ENCODE results near the gene CBY1.
"Not testable (repeated sequence)": the region's sequence is repeated elsewhere in the genome, so short reads cannot be mapped to it uniquely, and the experiment has no call there.

CBY1 gene

GRCh38 chr22:38656256-38657044, at the start of gene CBY1, which contains the start of gene FAM227A:
TSS of gene CBY1 (plus strand) at chr22:38656638. CDS start at chr22:38668055, 11,417 bp downstream.
TSS of gene FAM227A (minus strand) at chr22:38656392. CDS start at chr22:38650168, 6,224 bp downstream.
- DNase-seq, result peak; percentile 89

GRCh38 chr22:38607680-38608079, 48.8 kb upstream of the CBY1 start:
- no peak for DNase-seq

DNA sequence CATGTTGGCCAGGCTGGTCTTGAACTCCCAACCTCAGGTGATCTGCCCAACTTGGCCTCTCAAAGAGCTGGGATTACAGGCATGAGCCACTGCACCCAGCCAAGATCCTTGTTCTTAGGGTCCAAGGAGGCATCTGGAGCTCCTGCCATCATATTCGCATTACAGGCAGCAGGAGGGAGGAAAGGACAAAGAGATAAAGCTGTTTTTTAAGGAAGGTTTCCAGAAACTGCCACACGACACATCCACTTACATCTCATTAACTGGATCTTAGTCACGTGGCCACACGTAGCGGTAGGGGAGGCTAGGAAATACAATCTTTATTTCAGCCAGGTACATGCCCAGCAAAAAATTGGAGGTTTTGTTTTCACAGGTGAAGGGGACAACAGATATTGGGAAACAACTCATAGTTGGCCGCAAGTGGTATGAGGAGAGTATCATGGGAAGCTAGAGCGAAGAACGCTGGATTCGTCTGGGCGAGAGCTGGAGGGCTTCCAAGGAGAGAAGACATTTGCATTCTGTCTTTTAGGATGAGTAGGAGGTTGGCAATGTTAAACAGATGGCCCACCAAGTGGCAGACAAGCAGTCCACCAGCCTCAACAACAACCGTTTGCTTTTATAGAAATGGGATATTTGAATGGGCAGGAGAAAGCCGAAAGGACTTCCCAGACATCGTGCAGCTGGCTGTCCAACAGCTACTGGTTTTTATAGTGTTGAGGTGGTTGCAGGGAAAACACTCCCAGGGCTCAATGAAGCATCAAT, 47.3 kb upstream of the CBY1 start:
- no peak for DNase-seq

DNA sequence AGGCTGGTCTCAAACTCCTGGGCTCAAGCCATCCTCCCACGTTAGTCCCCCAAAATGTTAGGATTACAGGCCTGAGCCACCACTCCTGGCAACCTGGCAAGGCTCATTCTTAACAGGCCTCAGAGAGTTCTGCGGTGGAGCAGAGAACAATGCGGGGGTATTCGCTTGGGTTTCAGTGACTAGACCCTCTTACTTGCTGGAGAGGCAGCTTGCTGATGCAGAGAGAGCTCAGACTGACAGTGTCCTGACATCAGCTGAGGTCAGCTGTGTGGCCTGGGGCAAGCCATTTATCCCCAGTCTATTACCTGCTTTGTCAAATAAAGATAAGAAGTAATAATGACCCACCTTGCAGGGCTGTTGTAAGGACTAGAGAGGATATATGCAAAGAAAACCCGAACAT, 46.2 kb upstream of the CBY1 start:
- DNase-seq, result no peak

DNA sequence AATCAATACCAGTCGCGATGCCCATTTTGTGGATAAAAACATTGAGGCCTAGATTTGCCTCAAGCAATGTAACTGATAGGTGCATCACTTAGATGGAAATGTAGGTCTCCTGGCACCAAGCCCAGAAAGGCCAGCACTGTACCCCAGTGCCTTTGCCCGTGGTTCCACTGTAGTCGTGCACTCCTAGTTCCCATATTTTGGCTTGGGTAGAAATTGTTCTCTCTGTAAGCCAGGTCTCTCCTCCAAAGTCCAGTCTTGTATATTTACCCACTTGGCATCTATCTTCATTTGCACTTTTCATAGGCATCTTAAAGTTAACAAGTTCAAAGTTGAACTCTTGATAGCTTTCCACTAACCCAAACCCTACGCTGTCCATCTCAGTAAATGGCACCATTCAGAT, 44.9 kb upstream of the CBY1 start:
- no peak for DNase-seq

DNA sequence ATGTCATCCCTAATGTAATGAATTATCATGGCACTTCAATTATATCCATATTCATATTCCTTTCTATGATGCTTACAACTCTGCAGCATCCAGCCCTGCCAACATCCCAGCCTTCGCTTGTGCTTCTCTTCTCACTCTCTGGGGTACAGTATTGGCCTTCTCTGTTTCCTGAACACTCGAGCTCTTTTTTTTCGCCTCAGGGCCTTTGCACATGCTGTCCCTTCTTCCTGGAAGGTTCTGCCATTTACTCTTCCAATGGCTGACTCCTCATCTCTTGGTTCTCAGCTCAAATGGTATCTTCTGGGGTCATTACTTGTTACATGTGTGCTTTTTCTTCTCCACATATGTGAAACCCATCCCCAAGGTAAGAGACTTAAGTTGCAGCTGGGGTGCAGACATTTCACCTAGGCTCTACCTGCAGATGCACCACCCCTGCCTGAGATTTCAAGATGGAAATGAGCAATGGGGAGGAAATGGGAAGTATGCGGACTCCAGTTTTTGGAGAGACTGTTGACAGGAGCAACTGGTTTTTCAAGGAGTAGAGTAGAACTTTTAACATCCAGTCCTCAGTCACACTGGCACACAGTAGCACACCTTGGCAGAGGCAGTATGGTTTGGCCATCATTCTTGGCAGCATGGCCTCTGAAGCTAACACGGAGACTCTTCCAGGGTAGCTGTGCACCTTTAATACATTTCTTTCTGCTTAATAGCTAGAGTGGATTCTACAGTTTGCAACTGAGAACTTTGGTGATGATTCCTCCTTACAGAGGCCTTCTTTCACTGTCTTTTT, 44.0 kb upstream of the CBY1 start:
- no peak for DNase-seq

DNA sequence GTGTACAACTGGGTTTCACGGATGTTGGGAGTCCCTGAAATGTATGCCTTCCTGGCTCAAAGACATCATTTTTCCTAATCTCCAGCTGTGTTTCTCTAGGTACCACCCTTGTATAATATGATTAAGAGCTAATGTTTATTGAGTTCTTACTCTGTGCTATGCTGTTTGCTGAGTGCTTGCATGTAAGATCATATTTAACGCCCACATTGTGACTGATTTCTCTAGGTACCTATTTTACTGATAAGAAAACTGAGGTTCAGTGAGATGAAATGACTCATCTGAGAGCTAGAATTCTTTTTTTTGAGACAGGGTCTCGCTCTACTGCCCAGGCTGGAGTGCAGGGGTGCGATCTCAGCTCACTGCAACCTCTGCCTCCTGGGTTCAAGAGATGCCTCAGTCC, 42.9 kb upstream of the CBY1 start:
- DNase-seq, result no peak

GRCh38 chr22:38614332-38615063, 41.9 kb upstream of the CBY1 start:
- DNase-seq, result no peak

- not testable (repeated sequence) for DNase-seq
Measured at GRCh38 chr22:38615064-38615405, 41.4 kb upstream of the CBY1 start.

DNA sequence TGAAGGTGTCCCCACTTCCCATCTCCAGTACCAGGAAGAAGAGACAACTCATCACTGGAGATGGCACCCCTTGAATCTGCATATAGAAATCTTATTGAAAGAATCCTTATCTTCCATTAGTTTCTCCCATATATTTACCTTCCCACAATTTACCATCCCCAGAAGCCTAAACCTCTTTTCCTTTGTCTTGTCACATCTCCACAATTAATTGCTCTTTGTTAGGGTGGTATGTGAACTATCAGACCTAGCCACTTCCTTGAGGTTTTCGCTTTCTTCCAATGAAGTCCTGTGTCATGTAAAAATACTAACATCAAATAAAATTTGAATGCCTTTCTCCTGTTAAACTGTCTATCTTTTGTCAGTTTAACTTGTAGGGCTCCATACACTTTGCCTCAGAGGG, 38.2 kb upstream of the CBY1 start:
- DNase-seq, result no peak

DNA sequence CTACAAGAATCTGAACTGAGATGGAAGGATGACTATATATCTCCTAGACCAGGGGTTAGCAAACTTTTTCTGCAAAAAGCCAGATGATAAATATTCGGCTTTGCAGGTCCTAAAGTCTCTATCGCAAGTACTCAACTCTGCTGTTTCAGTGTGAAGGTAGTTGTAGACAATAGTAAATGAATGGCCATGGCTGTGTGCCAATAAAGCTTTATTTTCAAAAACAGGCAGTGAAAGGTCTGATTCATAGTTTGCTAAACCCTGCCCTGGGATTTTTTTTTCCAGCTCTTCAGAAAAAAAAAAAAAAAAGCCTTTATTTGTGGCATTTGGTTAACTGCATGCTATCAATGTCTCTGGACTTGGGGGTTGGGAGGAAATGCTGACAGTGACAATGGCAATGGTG, 37.8 kb upstream of the CBY1 start:
- no peak for DNase-seq

DNA sequence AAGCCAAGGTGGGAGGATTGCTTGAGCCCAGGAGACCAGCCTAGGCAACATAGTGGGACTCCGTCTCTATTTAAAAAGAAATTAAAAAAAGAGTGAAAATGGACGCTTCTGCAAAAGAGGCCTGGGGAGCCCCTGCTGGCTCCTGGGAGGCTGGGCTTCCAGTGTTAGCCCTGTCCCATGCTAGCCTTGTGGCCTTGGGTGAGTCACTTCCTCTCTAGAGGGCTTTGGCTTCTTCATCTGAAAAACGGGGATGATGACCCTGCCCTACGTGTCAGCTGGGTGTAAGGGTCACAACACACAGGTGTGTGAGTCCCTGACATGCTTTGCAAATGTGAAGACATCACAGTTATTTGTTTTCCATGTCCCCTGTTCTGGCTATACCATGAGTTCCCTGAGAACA, 33.1 kb upstream of the CBY1 start:
- no peak for DNase-seq

- no peak for DNase-seq
Measured at GRCh38 chr22:38628444-38628843, 28.0 kb upstream of the CBY1 start.

DNA sequence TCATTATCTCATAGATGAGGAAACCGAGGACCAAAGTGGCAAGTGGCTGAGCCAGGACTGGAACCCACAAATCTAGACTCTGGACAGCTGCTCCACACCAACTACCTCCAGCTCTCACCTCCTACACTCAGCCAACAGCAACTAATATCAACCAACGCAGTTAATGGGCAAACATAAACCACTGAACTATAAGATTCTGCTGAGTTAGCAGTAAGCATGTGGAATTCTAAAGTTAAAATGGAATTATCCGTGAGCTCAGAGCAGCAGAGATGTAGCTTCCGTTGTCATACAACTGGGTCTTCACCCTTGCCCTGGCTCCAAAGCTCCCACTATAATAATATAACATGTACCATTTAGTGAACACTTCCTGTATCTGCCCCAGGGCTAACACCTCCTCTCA, 27.3 kb upstream of the CBY1 start:
- DNase-seq, result no peak

- DNase-seq, result no peak
Measured at GRCh38 chr22:38631724-38632123, 24.7 kb upstream of the CBY1 start.

- no peak for DNase-seq
Measured at GRCh38 chr22:38632528-38632927, 23.9 kb upstream of the CBY1 start.

DNA sequence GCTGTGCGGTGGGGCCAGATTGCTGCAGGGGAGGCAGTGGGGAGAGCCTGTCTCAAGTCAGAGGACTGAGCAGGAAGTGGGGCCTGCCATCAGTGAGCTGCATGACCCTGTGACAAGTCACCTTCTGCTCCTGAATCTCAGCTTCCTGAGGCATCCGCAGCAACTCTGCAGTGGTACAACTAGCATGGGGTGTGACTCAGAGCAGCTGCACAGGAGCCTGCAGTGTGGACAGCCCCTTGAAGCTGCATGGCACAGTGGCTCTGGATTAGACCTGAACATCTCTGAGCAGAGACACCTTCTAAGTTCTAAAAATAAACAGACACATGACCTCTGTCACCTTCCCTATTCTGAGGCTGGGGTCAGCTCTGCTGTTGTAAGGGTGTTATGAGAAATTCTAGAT, 18.2 kb upstream of the CBY1 start:
- no peak for DNase-seq

GRCh38 chr22:38638728-38639127, 17.7 kb upstream of the CBY1 start:
- no peak for DNase-seq

- no peak for DNase-seq
Measured at GRCh38 chr22:38641476-38642040, 14.9 kb upstream of the CBY1 start.

DNA sequence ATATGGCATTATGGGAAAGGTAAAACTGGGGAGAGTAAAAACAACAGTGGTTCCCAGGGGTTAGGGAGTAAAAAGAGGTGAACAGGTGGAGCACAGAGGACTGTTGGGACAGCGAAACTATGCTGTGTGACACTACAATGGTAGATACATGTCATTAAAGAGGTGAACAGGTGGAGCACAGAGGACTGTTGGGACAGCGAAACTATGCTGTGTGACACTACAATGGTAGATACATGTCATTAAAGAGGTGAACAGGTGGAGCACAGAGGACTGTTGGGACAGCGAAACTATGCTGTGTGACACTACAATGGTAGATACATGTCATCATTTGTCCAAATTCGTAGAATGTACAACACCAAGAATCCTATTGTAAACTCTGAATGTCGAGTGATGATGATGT, 12.2 kb upstream of the CBY1 start:
- DNase-seq, result not testable (repeated sequence)

DNA sequence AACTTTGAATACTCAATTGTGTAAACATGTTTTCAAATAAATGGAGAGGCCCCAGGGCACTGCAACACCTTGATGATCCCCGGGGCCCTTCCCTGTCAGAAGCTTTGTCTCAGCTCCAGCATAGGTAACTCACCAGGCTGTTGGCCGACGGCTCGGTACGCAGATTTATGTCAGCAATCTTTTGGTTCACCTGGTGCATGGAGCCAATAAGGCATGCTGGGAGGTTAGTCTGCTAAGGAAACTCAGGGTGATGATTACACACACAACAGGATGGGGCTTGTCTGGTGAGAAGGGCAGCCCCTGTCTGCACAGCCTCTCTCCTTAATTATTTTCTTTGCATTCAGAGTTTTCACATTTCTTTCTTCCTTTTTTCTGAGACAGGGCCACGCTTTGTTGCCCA, 11.0 kb upstream of the CBY1 start:
- DNase-seq, result no peak

- peak; percentile 3 for DNase-seq
Measured at GRCh38 chr22:38649841-38650522, 6.5 kb upstream of the CBY1 start.

All from NCI-H2227 treated with DMSO at 0.1 percent for 48 hours (cell line).